Right lobe of liver (tissue), 4 donors: ENCODE results near the gene VIPR1.

Experiments
- POLR2A ChIP-seq: fragments of 450-650 bp; IDR thresholded peaks from one replicate; pipeline ENCODE4 v1.6.1; 2017; ENCODE audit warnings: antibody characterized with exemption, mild to moderate bottlenecking
- TF ChIP-seq, protein P1 (sequence below), 4 donors: fragments of 200-600 bp in 3 of 4; fragments of 450-650 bp in 1 of 4; IDR thresholded peaks; one replicate each; pipeline versions ENCODE4 v1.5.1 to v1.8.0; 2016 to 2022; ENCODE audit warnings: antibody characterized with exemption in 4 of 4, mild to moderate bottlenecking in 2 of 4
- donor health status: DM: no; HTN: no; CAD: no.
- donor health status: DM: no; HTN: no; CAD: no.
- donor health status: DM: no; HTN: yes; CAD: no.

GRCh38 chr3:42569593-42570142 is 67.2 kb downstream of the VIPR1 start:
- TF ChIP-seq, protein P1, sequence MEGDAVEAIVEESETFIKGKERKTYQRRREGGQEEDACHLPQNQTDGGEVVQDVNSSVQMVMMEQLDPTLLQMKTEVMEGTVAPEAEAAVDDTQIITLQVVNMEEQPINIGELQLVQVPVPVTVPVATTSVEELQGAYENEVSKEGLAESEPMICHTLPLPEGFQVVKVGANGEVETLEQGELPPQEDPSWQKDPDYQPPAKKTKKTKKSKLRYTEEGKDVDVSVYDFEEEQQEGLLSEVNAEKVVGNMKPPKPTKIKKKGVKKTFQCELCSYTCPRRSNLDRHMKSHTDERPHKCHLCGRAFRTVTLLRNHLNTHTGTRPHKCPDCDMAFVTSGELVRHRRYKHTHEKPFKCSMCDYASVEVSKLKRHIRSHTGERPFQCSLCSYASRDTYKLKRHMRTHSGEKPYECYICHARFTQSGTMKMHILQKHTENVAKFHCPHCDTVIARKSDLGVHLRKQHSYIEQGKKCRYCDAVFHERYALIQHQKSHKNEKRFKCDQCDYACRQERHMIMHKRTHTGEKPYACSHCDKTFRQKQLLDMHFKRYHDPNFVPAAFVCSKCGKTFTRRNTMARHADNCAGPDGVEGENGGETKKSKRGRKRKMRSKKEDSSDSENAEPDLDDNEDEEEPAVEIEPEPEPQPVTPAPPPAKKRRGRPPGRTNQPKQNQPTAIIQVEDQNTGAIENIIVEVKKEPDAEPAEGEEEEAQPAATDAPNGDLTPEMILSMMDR (IDR thresholded peaks at IDR 0.05), result no peak
- no peak for TF ChIP-seq POLR2A
